HCT116 (cell line): ENCODE results near the gene SPIRE2. TPM values are rescaled to one million over a fixed set of nuclear protein-coding genes. Genes with fewer than 3 reads are reported as not detected.
A peak's percentile ranks its signal among the peaks of the same experiment; 100 is the strongest.
"Not testable (repeated sequence)": the region's sequence is repeated elsewhere in the genome, so short reads cannot be mapped to it uniquely, and the experiment has no call there.

Source experiments
- ATAC-seq: fragments of 200-7000 bp; cut with Tn5 transposase; 2 replicates; pipeline ENCODE4 v1.9.1; 2020; ENCODE audit warnings: mild to moderate bottlenecking, moderate library complexity
- BruUV-seq: library from RNA; stranded (reverse); fragments of 400-500 nt; replicated peaks from 2 replicates; lab custom pipeline; 2021; lab: Mats Ljungman, UMichigan
- CTCF ChIA-PET: fragments of 300-600 bp; sonication (Branson Sonifier 250); formaldehyde crosslinking; loops from one replicate; lab custom pipeline; 2021; ENCODE audit warnings: antibody characterized with exemption; lab: Charles Lee
- POLR2A ChIA-PET: fragments of 300-600, 350-600 bp; sonication (Branson Sonifier 250); formaldehyde crosslinking; loops from one replicate; lab custom pipeline; 2021; ENCODE audit warnings: antibody characterized with exemption; lab: Charles Lee
- RAD21 ChIA-PET, 2 experiments: fragments of 300-600 bp; sonication (Branson Sonifier 250); formaldehyde crosslinking; loops; one replicate each; lab custom pipeline; 2023; ENCODE audit warnings: low total read pairs in 2 of 2; ENCODE audit not compliant: uncharacterized antibody in 2 of 2, unreplicated experiment in 2 of 2, low non-redundant PET in 1 of 2; lab: Charles Lee
- DNase-seq: peaks from one replicate; pipeline ENCODE4 v3.0.0-alpha.2; 2010; ENCODE audit warnings: low read depth, low spot score
- H2AFZ ChIP-seq: fragments of 200-600 bp; shearing (Covaris generic), sonication (generic); 2 replicates; pipeline ENCODE4 v1.6.1; 2017; ENCODE audit warnings: low read depth, mixed run types, mixed read lengths, antibody characterized with exemption, low read length; ENCODE audit not compliant: poor library complexity, severe bottlenecking
- H3K27ac ChIP-seq: 2 replicates; pipeline ENCODE4 v1.5.1; 2012; ENCODE audit warnings: low read depth, low read length
- H3K27me3 ChIP-seq: fragments of 200-600 bp; sonication (generic); 2 replicates; pipeline ENCODE4 v1.6.1; 2016; ENCODE audit warnings: mixed run types, low read length, mixed read lengths; ENCODE audit not compliant: insufficient read depth
- H3K36me3 ChIP-seq, 2 experiments: fragments of 200-500 bp in 1 of 2; fragments of 200-600 bp in 1 of 2; sonication (Bioruptor generic) in 1 of 2; sonication (generic) in 1 of 2; 2 replicates each; pipeline versions ENCODE4 v1.5.1 to v1.6.1; 2014 to 2016; ENCODE audit warnings: low read length in 2 of 2, inconsistent platforms in 1 of 2, mixed read lengths in 1 of 2, mixed run types in 1 of 2; ENCODE audit not compliant: insufficient read depth in 2 of 2, control insufficient read depth in 1 of 2
- H3K4me1 ChIP-seq, 2 experiments: fragments of 200-600 bp in 1 of 2; sonication (generic) in 1 of 2; 2 replicates each; pipeline versions ENCODE4 v1.5.1 to v1.6.1; 2012 to 2017; ENCODE audit warnings: low read length in 2 of 2, inconsistent platforms in 1 of 2, mild to moderate bottlenecking in 1 of 2, mixed read lengths in 1 of 2, mixed run types in 1 of 2, moderate library complexity in 1 of 2; ENCODE audit not compliant: insufficient read depth in 2 of 2, control insufficient read depth in 1 of 2
- H3K4me2 ChIP-seq: fragments of 200-600 bp; sonication (generic); 2 replicates; pipeline ENCODE4 v1.6.1; 2017; ENCODE audit warnings: mixed run types, low read length, mixed read lengths
- H3K4me3 ChIP-seq, 2 experiments: fragments of 200-600 bp in 1 of 2; sonication (generic) in 1 of 2; replicated peaks in 1 of 2; 2 replicates each; pipeline ENCODE4 v1.5.1; 2011 to 2016; ENCODE audit warnings: low read length in 2 of 2, control low read depth in 1 of 2, low read depth in 1 of 2, mild to moderate bottlenecking in 1 of 2, mixed read lengths in 1 of 2, mixed run types in 1 of 2
- H3K79me2 ChIP-seq: fragments of 200-600 bp; sonication (generic); 2 replicates; pipeline ENCODE4 v1.6.1; 2017; ENCODE audit warnings: mild to moderate bottlenecking, mixed run types, low read length, moderate library complexity, mixed read lengths; ENCODE audit not compliant: insufficient read depth
- H3K9ac ChIP-seq: fragments of 200-600 bp; sonication (generic); 2 replicates; pipeline ENCODE4 v1.6.1; 2016; ENCODE audit warnings: low read length, mixed read lengths
- H3K9me2 ChIP-seq: fragments of 200-600 bp; sonication (generic), shearing (Covaris generic); 2 replicates; pipeline ENCODE4 v1.6.1; 2017; ENCODE audit warnings: mixed run types, mild to moderate bottlenecking, moderate library complexity; ENCODE audit not compliant: insufficient read depth
- H3K9me3 ChIP-seq, 2 experiments: fragments of 200-500 bp in 1 of 2; fragments of 200-600 bp in 1 of 2; sonication (Bioruptor generic) in 1 of 2; sonication (generic) in 1 of 2; 2 replicates each; pipeline ENCODE4 v1.6.1; 2014 to 2017; ENCODE audit warnings: low read length in 2 of 2, mixed read lengths in 2 of 2, inconsistent platforms in 1 of 2, low read depth in 1 of 2, mild to moderate bottlenecking in 1 of 2, mixed run types in 1 of 2, moderate library complexity in 1 of 2; ENCODE audit not compliant: control insufficient read depth in 1 of 2, insufficient read depth in 1 of 2
- H4K20me1 ChIP-seq: fragments of 200-600 bp; sonication (generic), shearing (Covaris generic); 2 replicates; pipeline ENCODE4 v1.6.1; 2017; ENCODE audit warnings: mixed run types, mild to moderate bottlenecking, moderate library complexity; ENCODE audit not compliant: insufficient read depth
- EGR1 ChIP-seq: IDR thresholded peaks from 2 replicates; pipeline ENCODE4 v1.6.1; 2012; ENCODE audit warnings: low read depth
- ELF1 ChIP-seq: IDR thresholded peaks from 2 replicates; pipeline ENCODE4 v1.6.1; 2012; ENCODE audit warnings: low read depth, borderline replicate concordance
- SP1 ChIP-seq: IDR thresholded peaks from 2 replicates; pipeline ENCODE4 v1.6.1; 2012; ENCODE audit warnings: low read depth
- TCF7L2 ChIP-seq: IDR thresholded peaks from 2 replicates; pipeline ENCODE4 v1.7.0; 2011; ENCODE audit warnings: borderline replicate concordance, inconsistent platforms; ENCODE audit not compliant: insufficient read depth, insufficient read length; ENCODE audit errors: extremely low read depth
- intact Hi-C: fragments of 100-400 bp; cut with micrococcal nuclease; formaldehyde crosslinking; loops from 2 replicates; pipeline ENCODE4 v1.10.0; 2022
- total RNA-seq: library from RNA; stranded (reverse); gene quantifications from one replicate; pipeline ENCODE4 v1.2.1, GENCODE V29; 2021; ENCODE audit not compliant: unreplicated experiment

SPIRE2 gene
- total RNA-seq, 1 experiment from 2014 or later = 21.2 TPM

DNA sequence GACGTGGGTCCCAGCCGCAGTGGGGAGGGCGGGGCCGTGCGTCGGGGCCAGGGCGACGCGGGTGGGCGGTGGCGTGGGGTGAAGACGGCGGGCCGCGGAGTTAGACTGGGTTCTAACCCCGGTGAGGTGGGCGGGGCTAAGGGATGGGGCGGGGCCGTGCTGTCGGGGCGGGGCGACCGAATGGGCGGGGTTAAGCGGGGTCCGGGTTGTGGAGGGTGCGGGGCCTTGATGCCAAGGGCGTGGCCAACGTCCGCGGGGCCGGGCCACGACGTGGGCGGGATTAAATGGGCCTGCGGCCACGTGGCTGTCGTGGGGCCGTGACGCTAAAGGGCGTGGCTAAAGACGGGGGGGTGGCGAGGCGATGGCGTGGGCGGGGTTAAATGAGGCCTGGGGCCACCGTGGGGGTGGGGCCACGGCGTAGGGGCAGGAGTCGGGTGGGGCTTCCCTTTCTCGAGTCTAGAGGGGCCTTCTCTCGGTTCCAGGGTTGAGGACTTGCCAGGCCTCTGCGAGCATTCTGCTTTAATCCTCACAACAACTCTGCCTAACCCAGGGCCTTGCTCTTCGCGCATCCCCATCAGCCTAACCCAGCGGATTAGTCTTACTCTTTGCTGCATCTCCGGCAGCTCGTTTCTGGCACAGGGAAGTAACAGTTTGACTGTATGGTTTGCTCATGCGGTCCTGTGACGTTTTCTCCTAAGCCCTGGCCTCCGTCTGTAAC, 45.9 kb downstream of the SPIRE2 start:
- Histone ChIP-seq H3K9ac (peak overlapping the region; percentile 98), H3K27me3 (no peaks in the 10 kb centered on the region), H3K4me2 (peak overlapping the region; percentile 89), H3K9me2 (no peaks in the 10 kb centered on the region), H3K9me3 (no peaks in the 10 kb centered on the region), H2AFZ (no peak overlapping the region), H3K4me1 (peaks cover 12 to 23% of the 10 kb centered on the region in 2 experiments), H3K27ac (peak overlapping the region; percentile 100), H4K20me1 (peaks cover 7% of the 10 kb centered on the region; the same call in 1 of the 2 replicates), H3K36me3 (peaks cover 16 to 29% of the 10 kb centered on the region in 2 experiments), H3K79me2 (peaks cover 53% of the 10 kb centered on the region), H3K4me3 (peak overlapping the region; percentile 87 to 91)
- BruUV-seq = no TSS peak
- ChIA-PET POLR2A (interaction anchor here (0.7 to 1.5 kb wide), 8 partner anchors 11 to 168 kb away, joined by 3 to 16 read pairs (median 8); partner anchors contain the start of genes MC1R and TUBB3), CTCF (interaction anchor here (0.6 to 3.1 kb wide), 5 partner anchors 14 to 174 kb away, joined by 4 to 20 read pairs (median 9); partner anchors contain the start of gene DBNDD1), RAD21 (interaction anchor here (0.6 to 1.0 kb wide), 2 partner anchors 168 kb away, joined by 3 to 4 read pairs; no protein-coding TSS in a partner anchor)
- intact Hi-C loops = loop anchor here (5.0 kb wide), 2 partner anchors 48 to 57 kb away; partner anchors contain the start of genes FANCA and TUBB3
- TF ChIP-seq SP1 (no peak), TCF7L2 (peak; percentile 51), ELF1 (no peak), EGR1 (no peak)
- DNase-seq (peak; percentile 94), ATAC-seq (peak; percentile 76)

DNA sequence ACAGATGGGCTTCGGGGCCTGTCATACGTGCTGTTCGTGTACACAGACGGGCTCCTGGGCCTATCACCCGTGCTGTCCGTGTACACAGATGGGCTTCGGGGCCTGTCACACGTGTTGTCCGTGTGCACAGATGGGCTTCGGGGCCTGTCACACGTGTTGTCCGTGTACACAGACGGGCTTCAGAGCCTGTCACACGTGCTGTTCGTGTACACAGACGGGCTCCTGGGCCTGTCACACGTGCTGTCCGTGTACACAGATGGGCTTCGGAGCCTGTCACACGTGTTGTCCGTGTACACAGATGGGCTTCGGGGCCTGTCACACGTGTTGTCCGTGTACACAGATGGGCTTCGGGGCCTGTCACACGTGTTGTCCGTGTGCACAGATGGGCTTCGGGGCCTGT, 50.8 kb downstream of the SPIRE2 start:
- POLR2A ChIA-PET, BruUV-seq, H3K4me2 ChIP-seq, CTCF ChIA-PET, ATAC-seq, H3K9me2 ChIP-seq, H3K27me3 ChIP-seq, DNase-seq, RAD21 ChIA-PET, H3K27ac ChIP-seq, H4K20me1 ChIP-seq, H2AFZ ChIP-seq, H3K9ac ChIP-seq, H3K4me3 ChIP-seq, H3K9me3 ChIP-seq, intact Hi-C loops, H3K4me1 ChIP-seq: not testable (repeated sequence)
- peaks cover 36 to 53% of the 10 kb centered on the region in 2 experiments for H3K36me3 ChIP-seq
- H3K79me2 ChIP-seq = peaks cover 97% of the 10 kb centered on the region
